Measurements from ENCODE around the gene PRPF40A. TPM values are rescaled to one million over a fixed set of nuclear protein-coding genes. Genes with fewer than 3 reads are reported as not detected.

The PRPF40A gene
- total and polyA plus RNA-seq, 9 of the 15 experiments (the other 6 are each of a cell fraction or from before 2014, with no cell fraction given), result 168 to 304 (median 264) TPM

DNA sequence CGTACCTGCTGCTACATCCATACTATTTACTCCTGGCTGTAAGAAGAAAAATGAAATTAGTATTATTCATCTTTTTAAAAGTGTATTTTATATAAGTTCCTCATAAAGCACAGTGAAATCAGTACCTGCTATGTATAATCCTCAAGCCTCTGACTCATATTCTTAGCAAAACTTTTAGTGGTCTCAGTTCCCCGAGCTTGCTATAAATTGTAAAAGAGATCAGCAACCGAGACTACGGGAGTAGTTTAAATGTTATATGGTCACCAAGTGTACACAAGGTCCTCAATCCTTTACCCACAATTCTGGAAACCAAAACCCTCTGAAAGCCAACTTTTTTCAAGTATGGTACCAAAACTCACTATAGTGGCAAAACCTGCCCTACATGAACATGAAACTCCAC lies 24.2 kb downstream of the PRPF40A start (continued):
- TF ChIP-seq IRF9 (tag; IDR thresholded peaks at IDR 0.05) (no peak), BRD4 (IDR thresholded peaks at IDR 0.05) (no peak), KDM4B (IDR thresholded peaks at IDR 0.05; ENCODE audit: borderline replicate concordance in 2 of 2, low read depth in 1 of 2) (no peak), ZNF174 (CRISPR knock-in tag; IDR thresholded peaks at IDR 0.05) (no peak), POLR3A (IDR thresholded peaks at IDR 0.05; ENCODE audit: borderline replicate concordance, extremely low read depth, insufficient read depth, insufficient read length) (no peak), GATAD2B (IDR thresholded peaks at IDR 0.05; ENCODE audit: borderline replicate concordance) (no peak), MYC (IDR thresholded peaks at IDR 0.05; ENCODE audit: low read depth, low read length) (no peak), MYC (CRISPR knock-in tag; IDR thresholded peaks at IDR 0.05; ENCODE audit: borderline replicate concordance, low read depth) (no peak), SMAD1 (IDR thresholded peaks at IDR 0.05; ENCODE audit: low read depth, low read length, partially characterized antibody) (no peak), NKRF (IDR thresholded peaks at IDR 0.05; ENCODE audit: borderline replicate concordance) (no peak), RBM34 (IDR thresholded peaks at IDR 0.05; ENCODE audit: borderline replicate concordance, insufficient read depth, low read length) (no peak)
- TF ChIP-seq, protein P1, sequence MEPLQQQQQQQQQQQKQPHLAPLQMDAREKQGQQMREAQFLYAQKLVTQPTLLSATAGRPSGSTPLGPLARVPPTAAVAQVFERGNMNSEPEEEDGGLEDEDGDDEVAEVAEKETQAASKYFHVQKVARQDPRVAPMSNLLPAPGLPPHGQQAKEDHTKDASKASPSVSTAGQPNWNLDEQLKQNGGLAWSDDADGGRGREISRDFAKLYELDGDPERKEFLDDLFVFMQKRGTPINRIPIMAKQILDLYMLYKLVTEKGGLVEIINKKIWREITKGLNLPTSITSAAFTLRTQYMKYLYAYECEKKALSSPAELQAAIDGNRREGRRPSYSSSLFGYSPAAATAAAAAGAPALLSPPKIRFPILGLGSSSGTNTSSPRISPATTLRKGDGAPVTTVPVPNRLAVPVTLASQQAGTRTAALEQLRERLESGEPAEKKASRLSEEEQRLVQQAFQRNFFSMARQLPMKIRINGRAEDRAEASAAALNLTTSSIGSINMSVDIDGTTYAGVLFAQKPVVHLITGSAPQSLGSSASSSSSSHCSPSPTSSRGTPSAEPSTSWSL (CRISPR knock-in tag; IDR thresholded peaks at IDR 0.05; ENCODE audit: borderline replicate concordance), result no peak
